ENCODE measurements around the gene SETD7. TPM values are rescaled to one million over a fixed set of nuclear protein-coding genes. Genes with fewer than 3 reads are reported as not detected.

The SETD7 gene
- total RNA-seq, 1 donor from 2014 or later = 11.9 TPM

Other genes with a start within 250 kb of the SETD7 start
- 14.2 and 14.4 TPM in 2 replicates for gene RAB33B, start 102.1 kb downstream of the SETD7 start, total RNA-seq
- 62.5 and 66.1 TPM in 2 replicates for gene MGST2, start 109.6 kb upstream of the SETD7 start, total RNA-seq